ENCODE measurements around the gene MANSC4.

The MANSC4 gene

GRCh38 chr12:27779920-27780611 lies at the start of gene MANSC4, which contains the start of gene KLHL42:
Gene MANSC4, minus strand, starts transcription at chr12:27780236. Its CDS starts 8,960 bp downstream, at chr12:27771276.
Gene KLHL42, plus strand, starts transcription at chr12:27780233. Its CDS starts 98 bp downstream, at chr12:27780331.
- DNase-seq, result peak; percentile 29 to 64

GRCh38 chr12:27828196-27828595 lies 48.2 kb upstream of the MANSC4 start:
- DNase-seq, result no peak

GRCh38 chr12:27826076-27826475 lies 46.0 kb upstream of the MANSC4 start:
- DNase-seq, result no peak

GRCh38 chr12:27824126-27824842 lies 44.2 kb upstream of the MANSC4 start:
- no peak for DNase-seq

GRCh38 chr12:27823038-27823437 lies 43.0 kb upstream of the MANSC4 start:
- DNase-seq, result no peak

- DNase-seq, result no peak
These were observed 42.2 kb upstream of the MANSC4 start for GRCh38 chr12:27822076-27822712.

- DNase-seq, result peak in 1 of 2 experiments; percentile 35
These were observed 41.4 kb upstream of the MANSC4 start for GRCh38 chr12:27821259-27821973.

- no peak for DNase-seq
These were observed 40.5 kb upstream of the MANSC4 start for GRCh38 chr12:27820564-27820963.

GRCh38 chr12:27818401-27818918 lies 38.4 kb upstream of the MANSC4 start:
- DNase-seq, result no peak

- DNase-seq, result no peak
These were observed 37.7 kb upstream of the MANSC4 start for GRCh38 chr12:27817766-27818165.

GRCh38 chr12:27814851-27815591 lies 35.0 kb upstream of the MANSC4 start:
- DNase-seq, result peak in 1 of 2 experiments; percentile 29

- DNase-seq, result no peak
These were observed 34.4 kb upstream of the MANSC4 start for GRCh38 chr12:27814411-27814810.

- DNase-seq, result no peak
These were observed 32.5 kb upstream of the MANSC4 start for GRCh38 chr12:27812502-27812901.

GRCh38 chr12:27810756-27811155 lies 30.7 kb upstream of the MANSC4 start:
- no peak for DNase-seq

GRCh38 chr12:27808841-27809240 lies 28.8 kb upstream of the MANSC4 start:
- no peak for DNase-seq

- no peak for DNase-seq
These were observed 27.1 kb upstream of the MANSC4 start for GRCh38 chr12:27807063-27807703.

- no peak for DNase-seq
These were observed 26.2 kb upstream of the MANSC4 start for GRCh38 chr12:27806259-27806658.

GRCh38 chr12:27805238-27805637 lies 25.2 kb upstream of the MANSC4 start:
- no peak for DNase-seq

- no peak for DNase-seq
These were observed 22.9 kb upstream of the MANSC4 start for GRCh38 chr12:27802936-27803335.

GRCh38 chr12:27802511-27802910 lies 22.5 kb upstream of the MANSC4 start:
- no peak for DNase-seq

- no peak for DNase-seq
These were observed 21.6 kb upstream of the MANSC4 start for GRCh38 chr12:27801630-27802029.

- DNase-seq, result no peak
These were observed 20.8 kb upstream of the MANSC4 start for GRCh38 chr12:27800819-27801218.
